K562 (cell line): ENCODE measurements around the gene ZNF516. TPM values are rescaled to one million over a fixed set of nuclear protein-coding genes. Genes with fewer than 3 reads are reported as not detected.

ENCODE experiments used
- ATAC-seq: fragments of 200-7000 bp; cut with Tn5 transposase; 3 replicates; pipeline ENCODE4 v1.9.1; 2020; ENCODE audit warnings: moderate library complexity
- BruUV-seq: library from RNA; stranded (reverse); fragments of 400-500 nt; replicated peaks from 2 replicates; lab custom pipeline; 2021; lab: Mats Ljungman, UMichigan
- CTCF ChIA-PET: fragments of 300-600 bp; formaldehyde crosslinking; extraction: SDS; loops from one replicate; lab custom pipeline; 2021; ENCODE audit warnings: low intra/inter-chr PET ratio; lab: Yijun Ruan, JAX
- POLR2A ChIA-PET: fragments of 300-600, 350-650 bp; sonication (Branson Sonifier 250); formaldehyde crosslinking; extraction: SDS; loops from one replicate; lab custom pipeline; 2021; ENCODE audit warnings: antibody characterized with exemption, inconsistent platforms; lab: Yijun Ruan, JAX
- DNase-seq, 4 experiments: peaks; one replicate each; pipeline versions ENCODE4 v3.0.0 to v3.0.0-alpha.2; 2011 to 2018; ENCODE audit warnings: low spot score in 3 of 4, mixed read lengths in 3 of 4; ENCODE audit errors: extremely low read depth in 1 of 4
- FAIRE-seq: peaks from 2 replicates; lab custom pipeline; 2011; peaks lifted over from hg19 to GRCh38; lab: Jason Lieb, UNC
- H2AFZ ChIP-seq: 2 replicates; pipeline ENCODE4 v1.6.0; 2011; ENCODE audit warnings: low read depth, low read length, control low read depth, inconsistent platforms
- H3K27ac ChIP-seq: fragments of 200-600 bp; 3 replicates; pipeline ENCODE4 v1.8.0; 2011; ENCODE audit warnings: low read depth, mild to moderate bottlenecking, control low read depth, inconsistent platforms, low read length, moderate library complexity, mixed read lengths; ENCODE audit errors: extremely low read depth
- H3K27me3 ChIP-seq, 2 experiments: fragments of 300-600 bp in 1 of 2; 2 replicates in 1 of 2; 3 replicates in 1 of 2; pipeline versions ENCODE4 v1.6.0 to v1.8.0; 2011; ENCODE audit warnings: inconsistent platforms in 2 of 2, low read length in 2 of 2, mild to moderate bottlenecking in 1 of 2, mixed read lengths in 1 of 2, moderate library complexity in 1 of 2; ENCODE audit not compliant: control insufficient read depth in 2 of 2, insufficient read depth in 2 of 2
- H3K36me3 ChIP-seq: fragments of 300-600 bp; 3 replicates; pipeline ENCODE4 v1.8.0; 2011; ENCODE audit warnings: mild to moderate bottlenecking, low read length, inconsistent platforms; ENCODE audit not compliant: control insufficient read depth, insufficient read depth
- H3K4me1 ChIP-seq, 2 experiments: fragments of 200-600 bp in 1 of 2; replicated peaks in 1 of 2; 2 replicates in 1 of 2; 3 replicates in 1 of 2; pipeline versions ENCODE4 v1.5.1 to v1.8.0; 2011; ENCODE audit warnings: inconsistent platforms in 2 of 2, low read length in 2 of 2, mild to moderate bottlenecking in 1 of 2, mixed read lengths in 1 of 2, moderate library complexity in 1 of 2; ENCODE audit not compliant: control insufficient read depth in 2 of 2, insufficient read depth in 2 of 2
- H3K4me2 ChIP-seq: 2 replicates; pipeline ENCODE4 v1.6.1; 2011; ENCODE audit warnings: low read length, control low read depth, inconsistent platforms, mixed read lengths; ENCODE audit not compliant: insufficient read depth
- H3K4me3 ChIP-seq: fragments of 200-600 bp; sonication (generic), shearing (Covaris generic); 2 replicates; pipeline ENCODE4 v1.5.1; 2016; ENCODE audit warnings: control low read depth, inconsistent platforms
- H3K79me2 ChIP-seq: fragments of 200-600 bp; 3 replicates; pipeline ENCODE4 v1.8.0; 2011; ENCODE audit warnings: low read length, inconsistent platforms; ENCODE audit not compliant: control insufficient read depth, insufficient read depth
- H3K9ac ChIP-seq, 2 experiments: 2 replicates each; pipeline versions ENCODE4 v1.6.0 to v1.6.1; 2011; ENCODE audit warnings: low read depth in 2 of 2, low read length in 2 of 2, control low read depth in 1 of 2, inconsistent platforms in 1 of 2, mild to moderate bottlenecking in 1 of 2, mixed read lengths in 1 of 2; ENCODE audit not compliant: insufficient read depth in 1 of 2
- H3K9me1 ChIP-seq: one replicate; pipeline ENCODE4 v1.6.0; 2011; ENCODE audit warnings: inconsistent platforms, mild to moderate bottlenecking, low read length, moderate library complexity; ENCODE audit not compliant: control insufficient read depth, insufficient read depth
- H3K9me3 ChIP-seq: replicated peaks from 2 replicates; pipeline ENCODE4 v1.5.1; 2011; ENCODE audit warnings: low read depth, low read length, inconsistent platforms; ENCODE audit not compliant: control insufficient read depth, insufficient read depth
- H4K20me1 ChIP-seq: replicated peaks from 2 replicates; pipeline ENCODE4 v1.6.1; 2011; ENCODE audit warnings: low read length, inconsistent platforms, mixed read lengths; ENCODE audit not compliant: control insufficient read depth, insufficient read depth
- KAT2B ChIP-seq: IDR thresholded peaks from one replicate; pipeline ENCODE4 v1.6.1; 2012; ENCODE audit warnings: low read depth, mild to moderate bottlenecking, control low read depth, inconsistent platforms, low read length, moderate library complexity
- MYBL2 ChIP-seq, 2 experiments: fragments of 450-650 bp in 1 of 2; sonication (generic) in 1 of 2; formaldehyde crosslinking in 1 of 2; IDR thresholded peaks; 2 replicates each; pipeline versions ENCODE4 v1.6.1 to v1.8.1; 2017 to 2022; ENCODE audit warnings: borderline replicate concordance in 1 of 2, inconsistent platforms in 1 of 2, low read depth in 1 of 2, mild to moderate bottlenecking in 1 of 2, missing genetic modification reagents in 1 of 2, moderate library complexity in 1 of 2
- POU5F1 ChIP-seq: fragments of 150-350 bp; IDR thresholded peaks from 2 replicates; pipeline ENCODE4 v1.6.1; 2014; ENCODE audit warnings: borderline replicate concordance, low read length, low read depth, mild to moderate bottlenecking; ENCODE audit not compliant: partially characterized antibody
- ZNF695 ChIP-seq: fragments of 450-650 bp; formaldehyde crosslinking; IDR thresholded peaks from 2 replicates; pipeline ENCODE4 v1.4.0; 2020; ENCODE audit warnings: mild to moderate bottlenecking, moderate library complexity
- WGBS: fragments of 100-300 bp; shearing (Covaris generic); methylation state at CpG from one replicate; pipeline ENCODE4 v1.1.6; 2016; ENCODE audit warnings: low coverage, mixed read lengths; ENCODE audit not compliant: insufficient coverage; ENCODE audit errors: missing lambda C conversion rate; 5-methylcytosine and 5-hydroxymethylcytosine counted together
- in situ Hi-C: fragments of 300-500 bp; cut with MboI; formaldehyde crosslinking; loops from 4 replicates; pipeline ENCODE4 v1.15.0; 2018; ENCODE audit warnings: inconsistent platforms, mixed read lengths
- intact Hi-C: fragments of 100-400 bp; cut with micrococcal nuclease; formaldehyde crosslinking; loops from 2 replicates; pipeline ENCODE4 v1.14.2; 2022
- polyA plus RNA-seq, 8 experiments: library from polyadenylated mRNA; depleted of rRNA in 4 of 8; stranded (reverse) in 5 of 8; unstranded in 3 of 8; fragments of >200 nt; fragmentation: Nextera tagmentation in 2 of 8; fragmentation: Illumina TruSeq in 1 of 8; extraction: Ambion mirVana in 2 of 8; extraction: Trizol in 1 of 8; gene quantifications; 2 replicates each; pipeline versions ENCODE4 v1.2.1 to v1.2.3, GENCODE V29; 2011 to 2014; ENCODE audit warnings: inconsistent platforms in 1 of 8, missing spikeins in 1 of 8
- total RNA-seq, 7 experiments: library from RNA; depleted of rRNA in 6 of 7; stranded (reverse); fragments of >200 nt in 6 of 7; fragmentation: Illumina TruSeq in 2 of 7; extraction: Trizol in 2 of 7; gene quantifications; 2 replicates each; pipeline versions ENCODE4 v1.2.1 to v1.2.3, GENCODE V29; 2011 to 2021; ENCODE audit warnings: low replicate concordance in 1 of 7
- TF ChIP-seq, protein P1 (sequence below): fragments of 250-450 bp; sonication (Bioruptor Pico); IDR thresholded peaks from 2 replicates; pipeline ENCODE4 v1.4.0; 2020; ENCODE audit warnings: mild to moderate bottlenecking

The ZNF516 gene
- total and polyA plus RNA-seq, 9 of the 15 experiments (the other 6 are each of a cell fraction or from before 2014, with no cell fraction given): 0.04 to 0.20 (median 0.08) TPM; not detected in 3

DNA sequence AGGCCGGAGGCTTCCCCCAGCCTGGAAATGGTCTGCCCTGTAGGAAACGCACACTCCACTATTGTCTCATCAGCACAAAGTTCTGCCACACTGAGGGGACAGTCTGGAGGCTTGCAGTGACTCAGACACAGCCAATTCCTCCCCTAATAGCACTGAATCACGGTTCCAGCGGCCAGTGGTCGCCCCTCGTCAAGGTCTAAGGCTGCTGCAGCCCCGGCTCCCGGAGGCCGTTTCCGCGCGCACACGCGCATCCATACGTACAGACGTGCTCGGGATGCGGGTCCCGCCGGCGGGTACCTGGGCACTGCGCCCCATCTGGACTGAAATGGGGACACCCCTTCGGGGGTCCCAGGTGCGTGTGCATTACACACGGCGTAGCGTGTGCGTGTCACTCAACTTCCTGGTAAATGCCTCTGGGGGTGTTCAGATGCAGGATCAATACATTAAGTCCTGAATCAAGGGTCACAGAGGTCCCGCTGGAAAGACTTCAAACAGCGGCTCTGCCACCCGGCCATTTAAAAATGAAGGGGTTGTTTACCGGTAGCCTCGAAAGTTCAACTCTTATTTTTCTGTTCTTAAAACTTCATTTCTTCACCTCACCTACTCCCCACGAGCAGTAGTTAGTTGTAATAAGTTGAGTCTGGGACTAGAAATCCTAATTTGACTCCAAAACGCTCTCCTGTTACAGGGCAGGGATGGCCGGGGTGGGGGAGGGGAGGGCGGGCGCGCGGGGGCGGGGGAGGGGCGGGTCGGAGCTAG lies 572 bp upstream of the ZNF516 start:
- H2AFZ ChIP-seq: no peak overlapping the region
- H3K4me3 ChIP-seq: no peak overlapping the region
- H3K36me3 ChIP-seq: no peaks in the 10 kb centered on the region
- H3K27ac ChIP-seq: no peak overlapping the region
- no peaks in the 10 kb centered on the region for H3K79me2 ChIP-seq
- 31% methylated on average over 21 of the region's 43 CpGs for WGBS
- intact Hi-C loops: no loop called here
- H3K4me2 ChIP-seq: no peak overlapping the region
- 0 out of 2 replicates have a peak, but pooled peaks cover 3% of the 10 kb centered on the region for H4K20me1 ChIP-seq
- POLR2A ChIA-PET: no interaction called here
- peaks cover 2 to 26% of the 10 kb centered on the region in 2 experiments; a peak in 2 of 5 replicates for H3K4me1 ChIP-seq
- BruUV-seq: no TSS peak
- FAIRE-seq (no peak), DNase-seq (no peak)
- H3K9me3 ChIP-seq: no peaks in the 10 kb centered on the region
- H3K27me3 ChIP-seq: no peaks in the 10 kb centered on the region; a peak in 2 of 5 replicates
- no peak overlapping the region for H3K9ac ChIP-seq
- CTCF ChIA-PET: no interaction called here
- no peak for TF ChIP-seq KAT2B
- TF ChIP-seq ZNF695 (CRISPR knock-in tag): no peak
- TF ChIP-seq POU5F1: no peak
- TF ChIP-seq MYBL2 (IDR thresholded peaks at IDR 0.05; ENCODE audit: low read depth): no peak
- TF ChIP-seq MYBL2 (CRISPR knock-in tag; IDR thresholded peaks at IDR 0.05; ENCODE audit: borderline replicate concordance): no peak
- TF ChIP-seq, protein P1, sequence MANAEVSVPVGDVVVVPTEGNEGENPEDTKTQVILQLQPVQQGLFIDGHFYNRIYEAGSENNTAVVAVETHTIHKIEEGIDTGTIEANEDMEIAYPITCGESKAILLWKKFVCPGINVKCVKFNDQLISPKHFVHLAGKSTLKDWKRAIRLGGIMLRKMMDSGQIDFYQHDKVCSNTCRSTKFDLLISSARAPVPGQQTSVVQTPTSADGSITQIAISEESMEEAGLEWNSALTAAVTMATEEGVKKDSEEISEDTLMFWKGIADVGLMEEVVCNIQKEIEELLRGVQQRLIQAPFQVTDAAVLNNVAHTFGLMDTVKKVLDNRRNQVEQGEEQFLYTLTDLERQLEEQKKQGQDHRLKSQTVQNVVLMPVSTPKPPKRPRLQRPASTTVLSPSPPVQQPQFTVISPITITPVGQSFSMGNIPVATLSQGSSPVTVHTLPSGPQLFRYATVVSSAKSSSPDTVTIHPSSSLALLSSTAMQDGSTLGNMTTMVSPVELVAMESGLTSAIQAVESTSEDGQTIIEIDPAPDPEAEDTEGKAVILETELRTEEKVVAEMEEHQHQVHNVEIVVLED (CRISPR knock-in tag): no peak
- TF ChIP-seq, all 486 proteins: peak for 0
- in situ Hi-C loops: no loop called here
- no peak for ATAC-seq
- H3K9me1 ChIP-seq: no peaks in the 10 kb centered on the region
